Cardiac fibroblast (primary cell): Measurements from ENCODE around the gene ANKS3.

Experiments
- DNase-seq, 2 donors: peaks; one replicate each; pipeline versions ENCODE4 v3.0.0 to v3.0.0-alpha.2; 2010; ENCODE audit warnings: low read depth in 2 of 2
- H3K4me3 ChIP-seq, 2 donors: replicated peaks in 1 of 2; 1 replicate in 1 of 2; 2 replicates in 1 of 2; pipeline ENCODE4 v1.5.1; 2011; ENCODE audit warnings: low read depth in 2 of 2, low read length in 2 of 2, mild to moderate bottlenecking in 2 of 2, moderate library complexity in 1 of 2
- CTCF ChIP-seq: IDR thresholded peaks from one replicate; pipeline ENCODE4 v1.5.1; 2011; ENCODE audit warnings: low read depth, mild to moderate bottlenecking, low read length, inconsistent platforms

The ANKS3 gene

GRCh38 chr16:4713663-4714501, 20.2 kb downstream of the ANKS3 start:
- no peak overlapping the region for H3K4me3 ChIP-seq
- no peak for TF ChIP-seq CTCF
- DNase-seq = no peak

- no peak overlapping the region for H3K4me3 ChIP-seq
- DNase-seq = peak in 1 of 2 donors; percentile 62
- TF ChIP-seq CTCF = no peak
Measured at GRCh38 chr16:4709481-4709880, 24.6 kb downstream of the ANKS3 start.

- TF ChIP-seq CTCF = no peak
- H3K4me3 ChIP-seq = no peak overlapping the region
- no peak for DNase-seq
Measured at GRCh38 chr16:4706871-4707270, 27.2 kb downstream of the ANKS3 start.

GRCh38 chr16:4704913-4705312, 29.2 kb downstream of the ANKS3 start:
- no peak overlapping the region for H3K4me3 ChIP-seq
- TF ChIP-seq CTCF = no peak
- DNase-seq = no peak

GRCh38 chr16:4704491-4704890, 29.6 kb downstream of the ANKS3 start:
- DNase-seq = no peak
- no peak overlapping the region for H3K4me3 ChIP-seq
- TF ChIP-seq CTCF = no peak

GRCh38 chr16:4703906-4704305, 30.2 kb downstream of the ANKS3 start:
- no peak for TF ChIP-seq CTCF
- DNase-seq = no peak
- no peak overlapping the region for H3K4me3 ChIP-seq

- no peak for DNase-seq
- no peak overlapping the region for H3K4me3 ChIP-seq
- no peak for TF ChIP-seq CTCF
Measured at GRCh38 chr16:4702466-4702808, 31.6 kb downstream of the ANKS3 start.
